Measurements from ENCODE around the gene TTC34. TPM values are rescaled to one million over a fixed set of nuclear protein-coding genes. Genes with fewer than 3 reads are reported as not detected.
"Not testable (repeated sequence)": the region's sequence is repeated elsewhere in the genome, so short reads cannot be mapped to it uniquely, and the experiment has no call there.

Gene TTC34
- total RNA-seq, 1 donor from 2014 or later = 0.13 TPM

GRCh38 chr1:2750766-2751730 lies 50.4 kb downstream of the TTC34 start:
- not testable (repeated sequence) for H3K27me3 ChIP-seq (ENCODE audit: control insufficient read depth, insufficient read depth, low read length); H3K36me3 ChIP-seq (ENCODE audit: control insufficient read depth, insufficient read depth, low read length); H3K4me3 ChIP-seq (ENCODE audit: low read depth, low read length); DNase-seq (ENCODE audit: low read depth)

- not testable (repeated sequence) for H3K27me3 ChIP-seq (ENCODE audit: control insufficient read depth, insufficient read depth, low read length); DNase-seq (ENCODE audit: low read depth); H3K36me3 ChIP-seq (ENCODE audit: control insufficient read depth, insufficient read depth, low read length); H3K4me3 ChIP-seq (ENCODE audit: low read depth, low read length)
These were observed 51.3 kb downstream of the TTC34 start for GRCh38 chr1:2750041-2750680.

DNA sequence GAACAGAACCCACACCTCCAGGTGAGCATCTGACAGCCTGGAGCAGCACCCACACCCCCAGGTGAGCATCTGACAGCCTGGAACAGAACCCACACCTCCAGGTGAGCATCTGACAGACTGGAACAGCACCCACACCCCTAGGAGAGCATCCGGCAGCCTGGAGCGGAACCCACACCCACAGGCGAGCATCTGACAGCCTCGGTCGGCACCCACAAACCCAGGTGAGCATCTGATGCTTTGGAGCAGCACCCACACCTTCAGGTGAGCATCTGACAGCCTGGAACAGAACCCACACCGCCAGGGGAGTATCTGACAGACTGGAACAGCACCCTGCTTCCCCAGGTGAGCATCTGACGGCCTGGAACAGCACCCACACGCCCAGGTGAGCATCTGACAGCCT lies 52.9 kb downstream of the TTC34 start:
- H3K4me3 ChIP-seq (ENCODE audit: low read depth, low read length); H3K27me3 ChIP-seq (ENCODE audit: control insufficient read depth, insufficient read depth, low read length); H3K36me3 ChIP-seq (ENCODE audit: control insufficient read depth, insufficient read depth, low read length); DNase-seq (ENCODE audit: low read depth): not testable (repeated sequence)

DNA sequence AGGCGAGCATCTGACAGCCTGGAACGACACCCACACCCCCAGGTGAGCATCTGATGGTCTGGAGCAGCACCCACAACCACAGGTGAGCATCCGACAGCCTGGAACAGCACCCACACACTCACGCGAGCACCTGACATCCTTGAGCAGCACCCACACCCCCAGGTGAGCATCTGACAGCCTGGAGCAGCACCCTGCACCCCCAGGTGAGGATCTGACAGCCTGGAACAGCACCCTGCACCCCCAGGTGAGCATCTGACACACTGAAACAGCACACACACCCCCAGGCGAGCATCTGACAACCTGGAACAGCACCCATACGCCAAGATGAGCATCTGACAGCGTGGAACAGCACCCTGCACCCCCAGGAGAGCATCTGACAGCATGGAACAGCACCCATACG lies 106.7 kb downstream of the TTC34 start:
- H3K4me3 ChIP-seq (ENCODE audit: low read depth, low read length); H3K27me3 ChIP-seq (ENCODE audit: control insufficient read depth, insufficient read depth, low read length); H3K36me3 ChIP-seq (ENCODE audit: control insufficient read depth, insufficient read depth, low read length); DNase-seq (ENCODE audit: low read depth): not testable (repeated sequence)

DNA sequence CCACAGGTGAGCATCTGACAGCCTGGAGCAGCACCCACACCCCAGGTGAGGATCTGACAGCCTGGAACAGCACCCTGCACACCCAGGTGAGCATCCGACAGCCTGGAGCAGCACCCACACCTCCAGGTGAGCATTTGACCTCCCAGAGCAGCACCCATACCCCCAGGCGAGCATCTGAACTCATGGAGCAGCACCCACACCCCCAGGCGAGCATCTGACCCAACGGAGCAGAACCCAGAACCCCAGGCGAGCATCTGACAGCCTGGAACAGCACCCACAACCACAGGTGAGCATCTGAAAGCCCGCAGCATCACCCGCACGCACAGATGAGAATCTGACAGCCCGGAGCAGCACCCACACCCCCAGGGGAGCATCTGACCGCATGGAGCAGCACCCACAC lies 111.3 kb downstream of the TTC34 start:
- not testable (repeated sequence) for H3K36me3 ChIP-seq (ENCODE audit: control insufficient read depth, insufficient read depth, low read length); H3K27me3 ChIP-seq (ENCODE audit: control insufficient read depth, insufficient read depth, low read length); DNase-seq (ENCODE audit: low read depth); H3K4me3 ChIP-seq (ENCODE audit: low read depth, low read length)

GRCh38 chr1:2688336-2688665 lies 113.2 kb downstream of the TTC34 start:
- not testable (repeated sequence) for H3K4me3 ChIP-seq (ENCODE audit: low read depth, low read length); H3K36me3 ChIP-seq (ENCODE audit: control insufficient read depth, insufficient read depth, low read length); H3K27me3 ChIP-seq (ENCODE audit: control insufficient read depth, insufficient read depth, low read length); DNase-seq (ENCODE audit: low read depth)

- not testable (repeated sequence) for DNase-seq (ENCODE audit: low read depth); H3K36me3 ChIP-seq (ENCODE audit: control insufficient read depth, insufficient read depth, low read length); H3K4me3 ChIP-seq (ENCODE audit: low read depth, low read length); H3K27me3 ChIP-seq (ENCODE audit: control insufficient read depth, insufficient read depth, low read length)
These were observed 113.7 kb downstream of the TTC34 start for GRCh38 chr1:2687638-2688335.

DNA sequence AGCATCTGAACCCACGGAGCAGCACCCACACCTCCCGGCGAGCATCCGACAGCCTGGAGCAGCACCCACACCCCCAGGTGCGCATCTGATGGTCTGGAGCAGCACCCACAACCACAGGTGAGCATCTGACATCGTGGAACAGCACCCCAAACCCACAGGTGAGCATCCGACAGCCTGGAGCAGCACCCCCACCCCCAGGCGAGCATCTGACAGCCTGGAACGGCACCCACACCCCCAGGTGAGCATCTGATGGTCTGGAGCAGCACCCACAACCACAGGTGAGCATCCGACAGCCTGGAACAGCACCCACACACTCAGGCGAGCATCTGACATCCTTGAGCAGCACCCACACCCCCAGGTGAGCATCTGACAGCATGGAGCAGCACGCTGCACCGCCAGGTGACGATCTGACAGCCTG lies 114.3 kb downstream of the TTC34 start:
- DNase-seq (ENCODE audit: low read depth); H3K4me3 ChIP-seq (ENCODE audit: low read depth, low read length); H3K27me3 ChIP-seq (ENCODE audit: control insufficient read depth, insufficient read depth, low read length); H3K36me3 ChIP-seq (ENCODE audit: control insufficient read depth, insufficient read depth, low read length): not testable (repeated sequence)

- not testable (repeated sequence) for DNase-seq (ENCODE audit: low read depth); H3K27me3 ChIP-seq (ENCODE audit: control insufficient read depth, insufficient read depth, low read length); H3K36me3 ChIP-seq (ENCODE audit: control insufficient read depth, insufficient read depth, low read length); H3K4me3 ChIP-seq (ENCODE audit: low read depth, low read length)
These were observed 115.2 kb downstream of the TTC34 start for GRCh38 chr1:2686091-2686863.

- H3K4me3 ChIP-seq (ENCODE audit: low read depth, low read length); H3K36me3 ChIP-seq (ENCODE audit: control insufficient read depth, insufficient read depth, low read length); DNase-seq (ENCODE audit: low read depth); H3K27me3 ChIP-seq (ENCODE audit: control insufficient read depth, insufficient read depth, low read length): not testable (repeated sequence)
These were observed 115.8 kb downstream of the TTC34 start for GRCh38 chr1:2685671-2686070.

DNA sequence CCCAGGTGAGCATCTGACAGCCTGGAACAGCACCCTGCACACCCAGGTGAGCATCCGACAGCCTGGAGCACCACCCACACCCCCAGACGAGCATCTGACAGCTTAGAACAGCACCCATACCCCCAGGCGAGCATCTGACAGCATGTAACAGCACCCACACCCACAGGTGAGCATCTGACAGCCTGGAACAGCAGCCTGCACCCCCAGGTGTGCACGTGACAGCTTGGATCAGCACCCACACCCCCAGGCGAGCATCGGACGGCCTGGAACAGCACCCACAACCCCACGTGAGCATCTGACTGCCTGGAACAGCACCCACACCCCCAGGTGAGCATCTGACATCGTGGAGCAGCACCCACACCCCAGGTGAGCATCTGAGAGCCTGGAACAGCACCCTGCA lies 116.6 kb downstream of the TTC34 start:
- H3K27me3 ChIP-seq (ENCODE audit: control insufficient read depth, insufficient read depth, low read length); H3K4me3 ChIP-seq (ENCODE audit: low read depth, low read length); H3K36me3 ChIP-seq (ENCODE audit: control insufficient read depth, insufficient read depth, low read length); DNase-seq (ENCODE audit: low read depth): not testable (repeated sequence)

- H3K4me3 ChIP-seq (ENCODE audit: low read depth, low read length); H3K36me3 ChIP-seq (ENCODE audit: control insufficient read depth, insufficient read depth, low read length); DNase-seq (ENCODE audit: low read depth); H3K27me3 ChIP-seq (ENCODE audit: control insufficient read depth, insufficient read depth, low read length): not testable (repeated sequence)
These were observed 117.5 kb downstream of the TTC34 start for GRCh38 chr1:2684000-2684399.

DNA sequence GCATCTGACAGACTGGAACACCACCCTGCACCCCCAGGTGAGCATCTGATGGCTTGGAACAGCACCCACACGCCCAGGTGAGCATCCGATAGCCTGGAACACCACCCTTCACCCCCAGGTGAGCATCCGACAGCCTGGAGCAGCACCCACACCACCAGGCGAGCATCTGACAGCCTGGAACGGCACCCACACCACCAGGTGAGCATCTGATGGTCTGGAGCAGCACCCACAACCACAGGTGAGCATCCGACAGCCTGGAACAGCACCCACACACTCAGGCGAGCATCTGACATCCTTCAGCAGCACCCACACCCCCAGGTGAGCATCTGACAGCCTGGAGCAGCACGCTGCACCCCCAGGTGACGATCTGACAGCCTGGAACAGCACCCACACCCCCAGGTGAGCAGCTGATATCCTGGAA lies 118.2 kb downstream of the TTC34 start:
- H3K27me3 ChIP-seq (ENCODE audit: control insufficient read depth, insufficient read depth, low read length); DNase-seq (ENCODE audit: low read depth); H3K4me3 ChIP-seq (ENCODE audit: low read depth, low read length); H3K36me3 ChIP-seq (ENCODE audit: control insufficient read depth, insufficient read depth, low read length): not testable (repeated sequence)

GRCh38 chr1:2682879-2683278 lies 118.6 kb downstream of the TTC34 start:
- not testable (repeated sequence) for H3K27me3 ChIP-seq (ENCODE audit: control insufficient read depth, insufficient read depth, low read length); H3K4me3 ChIP-seq (ENCODE audit: low read depth, low read length)

More at GRCh38 chr1:2682879-2683278, 118.6 kb downstream of the TTC34 start:
- DNase-seq (ENCODE audit: low read depth); H3K36me3 ChIP-seq (ENCODE audit: control insufficient read depth, insufficient read depth, low read length): not testable (repeated sequence)

All from kidney epithelial cell (primary cell).